Glomerular visceral epithelial cell (primary cell): ENCODE results near the gene CDS2.

Source experiments
- DNase-seq: peaks from one replicate; pipeline ENCODE4 v3.0.0-alpha.2; 2016; ENCODE audit errors: extremely low spot score

Gene CDS2

GRCh38 chr20:5119435-5120184, 7.2 kb upstream of the CDS2 start, which contains the start of gene PCNA:
PCNA (minus strand) TSS chr20:5119958; CDS start chr20:5119798, 160 bp downstream.
- peak; percentile 99 for DNase-seq

DNA sequence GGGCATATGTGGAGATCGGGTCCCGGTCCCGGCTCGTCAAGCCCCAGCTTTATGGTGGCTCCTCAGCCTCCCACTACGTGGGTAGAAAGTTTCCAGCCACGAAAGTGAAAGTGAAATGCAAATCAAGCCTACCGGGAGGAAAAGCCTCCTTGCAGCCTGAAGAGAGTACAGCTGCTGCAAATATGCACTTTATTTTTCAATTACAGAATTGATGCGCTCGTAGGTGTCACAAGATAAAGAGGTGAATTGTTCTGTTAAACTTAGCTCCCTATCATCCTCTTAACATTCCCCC, 6.7 kb upstream of the CDS2 start:
- no peak for DNase-seq

GRCh38 chr20:5122873-5123260, 3.9 kb upstream of the CDS2 start:
- no peak for DNase-seq

GRCh38 chr20:5127204-5127858, 523 bp downstream of the CDS2 start:
- peak; percentile 77 for DNase-seq

- DNase-seq = no peak
Observed at GRCh38 chr20:5127859-5128424, 1.1 kb downstream of the CDS2 start.

DNA sequence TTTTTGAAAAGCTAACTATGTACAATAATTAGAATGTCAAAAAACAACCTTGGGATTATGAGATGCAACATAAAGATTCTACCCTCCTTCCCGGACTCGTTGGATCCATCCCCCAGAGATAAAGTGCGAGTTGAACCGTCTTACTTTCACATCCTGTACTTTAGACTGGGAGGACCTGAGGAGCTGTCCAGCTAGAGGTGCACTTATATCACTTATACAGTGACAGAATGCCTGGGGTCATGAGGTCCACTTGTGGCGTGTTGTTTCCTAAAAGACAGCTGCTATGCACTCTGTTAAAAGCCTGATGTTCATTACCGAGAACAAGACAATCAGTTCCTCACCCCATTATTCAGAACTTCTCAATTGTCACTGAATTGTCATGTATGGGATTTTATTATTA, 2.1 kb downstream of the CDS2 start:
- DNase-seq = no peak

DNA sequence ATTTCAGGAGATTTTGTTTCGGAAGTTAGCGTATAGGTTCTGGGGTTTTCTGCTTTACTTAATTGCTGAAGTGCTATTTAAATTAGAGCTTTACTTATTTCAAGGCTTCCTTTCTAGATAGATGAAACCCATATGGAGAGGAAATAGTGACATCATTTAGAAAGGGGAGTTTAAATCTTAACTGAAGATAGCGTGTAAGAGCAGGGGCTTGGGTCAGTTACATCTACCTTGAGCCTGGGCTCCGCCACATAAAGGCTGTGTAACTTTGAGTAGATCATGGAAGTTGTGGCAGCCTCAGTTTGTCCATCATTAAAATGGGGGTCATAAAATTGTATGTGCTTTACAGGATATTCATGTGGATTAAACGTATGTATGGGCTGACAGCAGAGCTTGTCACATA, 4.7 kb downstream of the CDS2 start:
- no peak for DNase-seq

DNA sequence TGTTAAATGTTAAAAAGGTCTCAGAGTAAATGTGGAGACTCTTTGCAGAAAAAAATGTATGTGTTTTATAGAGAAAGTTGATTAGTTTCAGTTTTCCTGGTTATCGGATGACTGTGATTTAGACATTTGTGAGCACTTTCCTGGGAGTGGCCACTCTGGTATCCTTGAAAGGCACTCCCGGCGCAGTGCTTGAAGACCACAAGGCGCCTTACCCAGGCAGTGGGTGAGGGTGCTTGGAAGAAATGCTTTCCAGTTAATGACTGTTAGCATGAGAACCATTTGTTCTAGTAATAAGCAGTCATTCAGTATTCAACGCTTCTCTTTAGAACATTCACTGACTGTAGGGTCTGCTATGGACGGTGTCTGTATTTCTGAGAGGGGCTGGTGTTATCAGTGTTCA, 7.2 kb downstream of the CDS2 start:
- no peak for DNase-seq

DNA sequence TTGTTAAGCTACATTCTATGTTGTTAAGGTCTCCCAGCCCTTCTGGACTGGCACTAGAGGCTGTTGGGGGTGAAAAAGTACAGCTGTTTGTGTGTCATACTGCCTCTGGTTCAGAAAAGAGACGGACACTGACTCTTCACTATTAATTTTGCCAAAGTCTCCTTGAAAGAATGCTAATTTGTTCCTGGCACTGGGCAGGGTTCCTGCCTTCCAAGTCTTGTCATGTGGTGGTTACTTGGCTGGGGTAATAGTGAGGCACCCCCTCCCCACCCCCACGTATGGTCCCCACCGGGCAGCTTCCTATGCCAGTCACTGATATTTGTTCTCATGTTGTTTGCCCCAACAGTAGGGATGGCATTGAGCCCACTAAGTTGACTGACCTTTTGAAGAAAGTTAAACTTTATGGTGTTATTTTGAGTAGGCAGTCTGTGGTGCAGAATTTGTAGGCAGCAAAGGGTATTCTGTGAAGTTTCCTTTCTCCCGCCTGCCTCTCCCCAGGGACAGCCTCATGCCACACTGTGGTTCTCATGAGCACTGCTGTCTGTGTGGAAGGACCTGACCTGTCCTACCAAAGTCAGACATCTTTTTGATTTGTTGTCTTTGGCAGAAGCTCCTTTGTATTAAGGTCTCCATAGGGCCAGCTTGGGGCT, 8.7 kb downstream of the CDS2 start:
- DNase-seq = no peak

- peak; percentile 80 for DNase-seq
Observed at GRCh38 chr20:5136096-5136495, 9.3 kb downstream of the CDS2 start.

GRCh38 chr20:5140195-5140594, 13.4 kb downstream of the CDS2 start:
- DNase-seq = no peak

DNA sequence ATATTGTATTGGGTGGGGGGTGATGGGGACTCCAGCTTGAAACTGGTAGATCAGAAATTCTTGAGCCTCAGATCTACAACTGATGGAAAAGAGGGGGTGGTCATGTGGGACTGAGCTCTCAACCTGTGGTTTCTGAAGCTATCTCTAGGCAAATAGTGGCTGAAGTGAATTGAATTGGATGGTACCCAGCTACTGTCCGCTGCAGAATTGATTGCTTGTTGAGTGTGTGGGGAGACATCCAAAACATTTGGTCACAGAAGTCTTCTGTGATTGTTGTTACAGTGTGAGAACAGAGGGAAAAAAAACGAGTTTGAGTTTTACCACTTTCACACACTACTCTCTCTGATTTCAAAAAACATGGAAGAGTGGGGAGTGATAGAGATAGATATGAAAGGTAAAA, 14.8 kb downstream of the CDS2 start:
- DNase-seq = no peak

GRCh38 chr20:5143851-5144250, 17.0 kb downstream of the CDS2 start:
- DNase-seq = no peak

GRCh38 chr20:5145365-5146098, 18.7 kb downstream of the CDS2 start:
- no peak for DNase-seq

DNA sequence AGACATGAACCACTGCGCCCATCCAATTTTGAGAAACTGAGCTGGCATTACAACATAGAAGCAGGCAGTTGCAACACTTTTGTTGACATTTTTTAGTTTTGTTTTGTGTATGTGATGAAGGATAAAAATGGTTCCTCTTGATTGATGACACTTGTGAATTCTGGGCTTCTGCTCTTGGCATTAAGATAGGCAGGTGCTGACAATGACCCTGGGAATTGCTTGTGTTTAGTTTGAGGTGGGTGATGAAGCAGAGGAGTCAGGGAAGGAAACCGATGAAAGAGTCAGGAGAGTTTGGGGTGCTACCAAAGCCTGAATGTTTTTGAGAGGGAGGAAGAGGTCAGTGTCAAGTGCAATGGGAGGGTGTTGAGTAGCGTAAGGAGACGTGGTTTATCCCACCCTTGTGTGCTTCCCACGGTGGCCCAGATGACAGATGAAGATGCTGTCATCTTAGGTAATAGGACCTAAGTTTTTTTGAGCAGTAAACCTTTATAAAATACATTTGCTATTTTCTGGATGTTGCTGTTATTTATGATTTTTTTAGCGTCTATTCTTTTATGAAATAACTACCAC, 19.4 kb downstream of the CDS2 start:
- no peak for DNase-seq

DNA sequence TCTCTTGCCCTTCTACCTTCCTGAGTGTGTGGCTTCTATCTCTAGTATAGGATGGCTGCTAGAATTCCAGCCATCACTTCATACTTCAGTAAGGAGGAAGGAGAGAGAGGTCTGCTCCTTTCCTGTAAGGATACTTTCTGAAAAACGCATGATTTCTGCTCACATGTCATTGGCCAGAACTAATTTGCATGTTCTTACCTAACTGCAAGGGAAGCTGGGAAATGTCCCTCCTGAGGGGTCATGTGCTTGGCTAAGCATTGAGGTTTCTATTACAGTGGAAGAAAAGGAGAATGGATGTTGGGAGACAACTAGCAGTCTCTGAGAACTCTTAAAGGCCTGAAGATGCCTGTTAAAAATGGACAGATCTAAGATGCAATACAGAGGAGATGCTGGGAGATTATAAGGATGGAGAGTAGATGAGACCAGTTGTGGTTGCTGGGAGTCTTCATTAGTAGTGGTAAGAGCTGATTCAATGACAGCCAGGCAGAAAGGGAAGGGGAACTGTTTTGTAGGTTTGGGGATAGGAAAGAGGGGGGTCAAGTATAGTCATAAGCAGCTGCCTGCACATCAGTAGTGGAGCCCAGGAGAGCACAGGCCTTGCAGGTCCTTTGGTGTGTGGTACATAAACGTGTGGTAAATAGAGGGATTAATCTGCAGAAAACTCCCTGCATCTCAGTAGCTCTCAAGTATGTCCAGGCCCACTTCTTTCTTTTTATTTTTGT, 20.2 kb downstream of the CDS2 start:
- DNase-seq = no peak

GRCh38 chr20:5148581-5148980, 21.8 kb downstream of the CDS2 start:
- DNase-seq = no peak

DNA sequence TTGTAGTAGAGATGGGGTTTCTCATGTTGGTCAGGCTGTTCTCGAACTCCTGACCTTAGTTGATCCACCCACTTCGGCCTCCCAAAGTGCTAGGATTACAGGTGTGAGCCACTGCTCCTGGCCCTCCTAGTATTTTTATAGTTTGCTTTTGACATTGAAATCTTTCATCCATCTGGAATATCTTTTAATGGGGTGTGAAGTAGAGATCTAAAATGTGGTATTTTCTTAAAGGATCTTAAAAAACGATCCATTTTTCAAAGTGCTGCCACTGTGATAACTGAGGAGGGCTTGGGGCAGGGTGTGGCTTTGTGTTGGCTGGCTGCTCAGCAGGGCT, 23.1 kb downstream of the CDS2 start:
- no peak for DNase-seq

GRCh38 chr20:5150226-5151076, 23.6 kb downstream of the CDS2 start:
- DNase-seq = peak; percentile 32

- no peak for DNase-seq
Observed at GRCh38 chr20:5153152-5153467, 26.3 kb downstream of the CDS2 start.
